Vagina (tissue), 2 donors: ENCODE results near the gene CDC42EP3.

ENCODE experiments used
- POLR2A ChIP-seq, 2 donors: fragments of 450-650 bp; IDR thresholded peaks; one replicate each; pipeline ENCODE4 v1.6.1; 2017; ENCODE audit warnings: antibody characterized with exemption in 2 of 2, mild to moderate bottlenecking in 2 of 2, moderate library complexity in 2 of 2
- POLR2AphosphoS5 ChIP-seq, 2 donors: sonication (generic); formaldehyde crosslinking; IDR thresholded peaks; one replicate each; pipeline ENCODE4 v1.9.0; 2017; ENCODE audit warnings: antibody characterized with exemption in 2 of 2, mild to moderate bottlenecking in 2 of 2, low read depth in 1 of 2; ENCODE audit not compliant: insufficient read depth in 1 of 2
- TF ChIP-seq, protein P1 (sequence below), 3 experiments: fragments of 450-650 bp in 2 of 3; fragments of 200-600 bp in 1 of 3; sonication (generic) in 1 of 3; IDR thresholded peaks; one replicate each; pipeline ENCODE4 v1.5.1; 2017 to 2019; ENCODE audit warnings: antibody characterized with exemption in 3 of 3, mild to moderate bottlenecking in 2 of 3, moderate library complexity in 2 of 3

DNA sequence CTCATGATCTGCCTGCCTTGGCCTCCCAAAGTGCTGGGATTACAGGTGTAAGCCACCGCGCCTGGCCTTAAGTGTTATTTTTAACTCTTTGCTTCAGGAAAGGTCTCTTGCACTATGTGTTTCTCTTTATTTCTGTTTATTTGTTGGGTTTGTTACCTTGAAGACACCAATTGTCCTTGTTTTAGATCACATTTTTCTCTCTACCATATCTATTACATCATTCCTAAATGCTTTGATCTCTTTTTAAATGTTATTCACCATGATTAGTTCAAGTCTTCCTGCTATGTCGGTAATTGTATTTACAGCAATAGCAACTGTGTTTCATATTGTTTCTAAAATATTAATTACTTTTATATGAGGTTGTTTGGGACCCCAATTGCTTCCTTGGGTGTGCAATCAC lies 77.7 kb downstream of the CDC42EP3 start:
- TF ChIP-seq, protein P1, sequence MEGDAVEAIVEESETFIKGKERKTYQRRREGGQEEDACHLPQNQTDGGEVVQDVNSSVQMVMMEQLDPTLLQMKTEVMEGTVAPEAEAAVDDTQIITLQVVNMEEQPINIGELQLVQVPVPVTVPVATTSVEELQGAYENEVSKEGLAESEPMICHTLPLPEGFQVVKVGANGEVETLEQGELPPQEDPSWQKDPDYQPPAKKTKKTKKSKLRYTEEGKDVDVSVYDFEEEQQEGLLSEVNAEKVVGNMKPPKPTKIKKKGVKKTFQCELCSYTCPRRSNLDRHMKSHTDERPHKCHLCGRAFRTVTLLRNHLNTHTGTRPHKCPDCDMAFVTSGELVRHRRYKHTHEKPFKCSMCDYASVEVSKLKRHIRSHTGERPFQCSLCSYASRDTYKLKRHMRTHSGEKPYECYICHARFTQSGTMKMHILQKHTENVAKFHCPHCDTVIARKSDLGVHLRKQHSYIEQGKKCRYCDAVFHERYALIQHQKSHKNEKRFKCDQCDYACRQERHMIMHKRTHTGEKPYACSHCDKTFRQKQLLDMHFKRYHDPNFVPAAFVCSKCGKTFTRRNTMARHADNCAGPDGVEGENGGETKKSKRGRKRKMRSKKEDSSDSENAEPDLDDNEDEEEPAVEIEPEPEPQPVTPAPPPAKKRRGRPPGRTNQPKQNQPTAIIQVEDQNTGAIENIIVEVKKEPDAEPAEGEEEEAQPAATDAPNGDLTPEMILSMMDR (IDR thresholded peaks at IDR 0.05), result no peak
- TF ChIP-seq POLR2AphosphoS5 (IDR thresholded peaks at IDR 0.05; ENCODE audit: insufficient read depth in 1 of 2, low read depth in 1 of 2) (no peak), POLR2A (IDR thresholded peaks at IDR 0.05) (no peak)
